Breast epithelium (tissue), 3 donors: Measurements from ENCODE around the gene MKI67.

Experiments used
- CTCF ChIP-seq, 3 donors: fragments of 450-650 bp; IDR thresholded peaks; one replicate each; pipeline ENCODE4 v1.5.1; 2016 to 2017; ENCODE audit warnings: antibody characterized with exemption in 3 of 3, mild to moderate bottlenecking in 3 of 3, moderate library complexity in 3 of 3
- POLR2A ChIP-seq: fragments of 450-650 bp; IDR thresholded peaks from one replicate; pipeline ENCODE4 v1.6.1; 2016; ENCODE audit warnings: antibody characterized with exemption, mild to moderate bottlenecking, moderate library complexity

GRCh38 chr10:128063736-128064107, 62.5 kb downstream of the MKI67 start:
- no peak for TF ChIP-seq POLR2A
- no peak for TF ChIP-seq CTCF (IDR thresholded peaks at IDR 0.05)
